ENCODE results near the gene GZF1.

Gene GZF1

DNA sequence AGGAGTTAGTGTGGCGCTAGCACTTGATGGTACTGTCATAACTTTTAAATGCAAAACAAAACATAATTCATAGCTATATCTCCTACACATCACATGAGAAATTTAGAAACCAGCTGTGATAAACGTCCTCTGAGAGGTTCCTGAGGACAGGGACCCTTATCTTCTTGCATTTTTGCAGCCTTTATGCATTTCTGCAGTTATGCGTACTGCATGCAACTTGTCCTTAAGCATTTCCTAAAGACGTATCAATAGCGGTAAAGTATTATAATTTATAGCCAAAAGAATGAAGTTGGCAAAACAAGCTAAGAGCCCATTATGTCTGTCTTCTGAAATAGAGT lies 57.6 kb downstream of the GZF1 start:
- Histone ChIP-seq H3K79me1 (replicated peaks; ENCODE audit: low read length, poor library complexity, severe bottlenecking) (peaks cover 2% of the 10 kb centered on the region), H2BK15ac (ENCODE audit: low read depth, poor library complexity, severe bottlenecking) (no peak overlapping the region), H2AFZ (ENCODE audit: low read depth, low read length) (no peak overlapping the region), H3K36me3 (ENCODE audit: control insufficient read depth in 1 of 2, insufficient read depth in 2 of 2, low read depth in 1 of 2, low read length in 2 of 2) (peaks cover 0 to 3% of the 10 kb centered on the region in 2 experiments), H3K9ac (ENCODE audit: low read length) (peak overlapping the region; percentile 87), H4K91ac (ENCODE audit: low read length) (no peak overlapping the region), H2BK5ac (ENCODE audit: low read depth, low read length, poor library complexity, severe bottlenecking) (no peak overlapping the region), H3K23ac (ENCODE audit: low read length in 2 of 2) (no peak overlapping the region), H3K4me2 (ENCODE audit: low read length, poor library complexity, severe bottlenecking) (peak overlapping the region; percentile 40), H4K8ac (ENCODE audit: low read length) (no peak overlapping the region), H3K27me3 (ENCODE audit: control insufficient read depth in 1 of 2, insufficient read depth in 1 of 2, low read length in 2 of 2) (peaks cover 0 to 2% of the 10 kb centered on the region in 2 experiments), H2AK5ac (ENCODE audit: low read length, severe bottlenecking) (no peak overlapping the region), H2BK120ac (ENCODE audit: low read depth, low read length) (no peak overlapping the region), H3K14ac (ENCODE audit: low read length in 2 of 2) (no peak overlapping the region), H3K4ac (ENCODE audit: low read depth in 1 of 2, low read length in 2 of 2) (no peak overlapping the region), H3K27ac (ENCODE audit: low read length, poor library complexity, severe bottlenecking) (peak overlapping the region; percentile 80), H3K4me1 (ENCODE audit: control insufficient read depth, insufficient read depth, low read depth, low read length) (no peaks in the 10 kb centered on the region), H2BK12ac (ENCODE audit: low read length in 2 of 2) (no peak overlapping the region), H3K4me3 (ENCODE audit: insufficient read depth in 1 of 2, low read depth in 1 of 2, low read length in 2 of 2) (peak overlapping the region in 1 of 2 experiments; percentile 94), H3K18ac (ENCODE audit: low read depth in 1 of 2, low read length in 2 of 2) (no peak overlapping the region), H3K9me3 (ENCODE audit: control insufficient read depth, low read length) (no peaks in the 10 kb centered on the region)
- no peak for DNase-seq
- WGBS = 41% methylated on average over 5 of the region's 5 CpGs

GRCh38 chr20:23419995-23420901 lies 58.3 kb downstream of the GZF1 start:
- Histone ChIP-seq H3K79me1 (replicated peaks; ENCODE audit: low read length, poor library complexity, severe bottlenecking) (peaks cover 2% of the 10 kb centered on the region), H3K4me1 (ENCODE audit: control insufficient read depth, insufficient read depth, low read depth, low read length) (no peaks in the 10 kb centered on the region), H3K4me3 (ENCODE audit: insufficient read depth in 1 of 2, low read depth in 1 of 2, low read length in 2 of 2) (peak overlapping the region; percentile 92 to 94), H2AFZ (ENCODE audit: low read depth, low read length) (no peak overlapping the region), H3K18ac (ENCODE audit: low read depth in 1 of 2, low read length in 2 of 2) (peak overlapping the region; percentile 73 to 97), H4K91ac (ENCODE audit: low read length) (peak overlapping the region; percentile 74), H2AK5ac (ENCODE audit: low read length, severe bottlenecking) (no peak overlapping the region), H3K27ac (ENCODE audit: low read length, poor library complexity, severe bottlenecking) (peak overlapping the region; percentile 80), H3K14ac (ENCODE audit: low read length in 2 of 2) (no peak overlapping the region), H3K27me3 (ENCODE audit: control insufficient read depth in 1 of 2, insufficient read depth in 1 of 2, low read length in 2 of 2) (peaks cover 5 to 8% of the 10 kb centered on the region in 2 experiments), H3K36me3 (ENCODE audit: control insufficient read depth in 1 of 2, insufficient read depth in 2 of 2, low read depth in 1 of 2, low read length in 2 of 2) (peaks cover 0 to 3% of the 10 kb centered on the region in 2 experiments), H2BK15ac (ENCODE audit: low read depth, poor library complexity, severe bottlenecking) (peak overlapping the region; percentile 44), H2BK5ac (ENCODE audit: low read depth, low read length, poor library complexity, severe bottlenecking) (peak overlapping the region; percentile 69), H3K9me3 (ENCODE audit: control insufficient read depth, low read length) (no peaks in the 10 kb centered on the region), H3K9ac (ENCODE audit: low read length) (peak overlapping the region; percentile 87), H2BK120ac (ENCODE audit: low read depth, low read length) (peak overlapping the region; percentile 68), H3K4ac (ENCODE audit: low read depth in 1 of 2, low read length in 2 of 2) (peak overlapping the region; percentile 51 to 96), H2BK12ac (ENCODE audit: low read length in 2 of 2) (no peak overlapping the region), H3K23ac (ENCODE audit: low read length in 2 of 2) (peak overlapping the region in 1 of 2 experiments; percentile 76), H4K8ac (ENCODE audit: low read length) (no peak overlapping the region), H3K4me2 (ENCODE audit: low read length, poor library complexity, severe bottlenecking) (peak overlapping the region; percentile 85)
- DNase-seq = peak; percentile 81
- WGBS = under 1% methylated on average over 56 of the region's 58 CpGs

DNA sequence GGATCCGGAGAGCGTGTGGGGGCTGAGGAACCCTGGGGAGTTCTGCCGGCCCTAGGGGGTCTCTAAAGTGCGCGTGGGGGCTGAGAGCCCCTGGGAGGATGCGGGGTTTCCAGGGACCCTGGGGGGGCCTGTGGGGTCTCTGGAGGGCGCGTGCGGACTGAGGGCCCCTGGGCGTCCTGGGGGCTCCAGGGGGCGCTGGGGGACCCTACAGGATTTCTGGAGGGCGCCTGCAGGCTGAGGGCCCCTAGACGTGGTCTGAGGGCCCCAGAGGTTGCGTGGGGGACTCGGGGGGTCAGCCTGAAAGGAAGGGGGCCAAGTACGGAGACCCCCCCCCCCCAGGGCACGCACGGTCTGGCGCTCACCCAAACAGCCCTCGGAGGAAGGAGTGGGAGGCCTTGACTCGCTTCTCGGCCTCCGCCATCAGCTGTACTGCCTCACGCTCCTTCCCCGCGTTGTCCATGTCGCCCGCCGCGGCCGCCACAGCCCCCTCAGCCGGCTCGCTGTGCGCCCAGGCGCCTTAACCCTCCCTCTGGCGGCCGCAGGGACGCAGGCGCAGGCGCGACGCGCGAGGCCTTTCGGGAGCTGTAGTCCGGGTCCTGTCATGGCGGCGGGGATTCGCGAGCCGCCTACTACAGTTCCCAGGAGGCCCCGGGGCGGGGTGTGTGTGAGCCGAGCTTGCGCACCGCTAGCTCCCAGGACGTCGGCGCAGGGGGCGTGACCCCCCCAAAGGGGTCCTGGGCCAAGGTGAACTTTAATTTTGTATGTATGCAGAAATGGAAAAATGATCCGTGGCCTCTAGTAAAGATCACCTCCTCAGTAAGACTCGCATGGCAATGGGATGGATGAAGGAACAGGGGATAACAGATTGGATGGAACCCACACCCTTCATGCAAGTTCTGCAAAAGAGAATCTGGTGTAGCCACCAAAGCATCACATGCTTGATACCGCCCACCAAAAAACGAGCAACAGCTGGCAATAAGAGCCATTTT lies 59.3 kb downstream of the GZF1 start, which contains the start of gene NAPB:
Gene NAPB, minus strand, starts transcription at position 546 of the 989 bp plus-strand sequence. Its CDS starts 86 bp downstream, at position 460.
- H3K79me1 ChIP-seq (replicated peaks; ENCODE audit: low read length, poor library complexity, severe bottlenecking) = peaks cover 2% of the 10 kb centered on the region
- peak within 1 kb of the TSS in 1 of 2 experiments; percentile 91 for H3K23ac ChIP-seq (ENCODE audit: low read length in 2 of 2)
- H2AFZ ChIP-seq (ENCODE audit: low read depth, low read length) = peak within 1 kb of the TSS; percentile 70
- peak within 1 kb of the TSS; percentile 97 for H3K18ac ChIP-seq (ENCODE audit: low read depth in 1 of 2, low read length in 2 of 2)
- DNase-seq = peak; percentile 93
- peak within 1 kb of the TSS; percentile 69 for H2BK5ac ChIP-seq (ENCODE audit: low read depth, low read length, poor library complexity, severe bottlenecking)
- H4K91ac ChIP-seq (ENCODE audit: low read length) = peak within 1 kb of the TSS; percentile 89
- H3K4me2 ChIP-seq (ENCODE audit: low read length, poor library complexity, severe bottlenecking) = peak within 1 kb of the TSS; percentile 85
- peak within 1 kb of the TSS; percentile 87 for H3K9ac ChIP-seq (ENCODE audit: low read length)
- peak within 1 kb of the TSS; percentile 92 to 94 for H3K4me3 ChIP-seq (ENCODE audit: insufficient read depth in 1 of 2, low read depth in 1 of 2, low read length in 2 of 2)
- peak within 1 kb of the TSS; percentile 68 for H2BK120ac ChIP-seq (ENCODE audit: low read depth, low read length)
- no peaks in the 10 kb centered on the region for H3K4me1 ChIP-seq (ENCODE audit: control insufficient read depth, insufficient read depth, low read depth, low read length)
- peak within 1 kb of the TSS; percentile 62 to 99 for H3K14ac ChIP-seq (ENCODE audit: low read length in 2 of 2)
- H2AK5ac ChIP-seq (ENCODE audit: low read length, severe bottlenecking) = no peak within 1 kb of the TSS
- peak within 1 kb of the TSS; percentile 90 for H2BK15ac ChIP-seq (ENCODE audit: low read depth, poor library complexity, severe bottlenecking)
- H3K27me3 ChIP-seq (ENCODE audit: control insufficient read depth in 1 of 2, insufficient read depth in 1 of 2, low read length in 2 of 2) = peaks cover 6 to 8% of the 10 kb centered on the region in 2 experiments
- no peaks in the 10 kb centered on the region for H3K36me3 ChIP-seq (ENCODE audit: control insufficient read depth in 1 of 2, insufficient read depth in 2 of 2, low read depth in 1 of 2, low read length in 2 of 2)
- peak within 1 kb of the TSS; percentile 91 for H4K8ac ChIP-seq (ENCODE audit: low read length)
- H3K4ac ChIP-seq (ENCODE audit: low read depth in 1 of 2, low read length in 2 of 2) = peak within 1 kb of the TSS; percentile 53 to 96
- no peaks in the 10 kb centered on the region for H3K9me3 ChIP-seq (ENCODE audit: control insufficient read depth, low read length)
- H2BK12ac ChIP-seq (ENCODE audit: low read length in 2 of 2) = peak within 1 kb of the TSS; percentile 56 to 84
- peak within 1 kb of the TSS; percentile 80 for H3K27ac ChIP-seq (ENCODE audit: low read length, poor library complexity, severe bottlenecking)
- 2% methylated on average over 59 of the region's 64 CpGs for WGBS

All from mesenchymal stem cell (in vitro differentiated cells and primary cell).